Activated CD4-positive, alpha-beta T cell treated with anti-CD3 and anti-CD28 coated beads for 4 hours (primary cell): ENCODE measurements around the gene FAM76B.

Experiments used
- DNase-seq, 2 donors: peaks; one replicate each; pipeline ENCODE4 v3.0.0-alpha.2; 2020

Gene FAM76B

DNA sequence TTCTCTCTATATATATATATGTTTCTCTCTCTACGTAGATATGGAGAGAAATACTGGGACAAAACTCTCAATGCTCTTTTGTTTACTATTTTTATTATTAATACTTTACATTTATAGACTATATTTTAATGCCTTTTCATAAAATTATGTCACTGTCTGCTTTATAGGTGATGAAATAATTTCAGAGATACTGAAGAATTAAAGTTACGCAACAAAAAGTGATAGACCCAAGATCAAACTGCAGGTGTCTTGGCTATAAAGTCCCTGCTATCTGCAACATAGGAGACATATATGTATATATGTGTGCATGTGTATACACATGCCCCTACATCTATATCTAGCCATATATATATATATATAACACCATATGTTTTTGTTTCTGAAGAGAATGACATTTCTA is 60.8 kb downstream of the FAM76B start:
- DNase-seq: no peak

DNA sequence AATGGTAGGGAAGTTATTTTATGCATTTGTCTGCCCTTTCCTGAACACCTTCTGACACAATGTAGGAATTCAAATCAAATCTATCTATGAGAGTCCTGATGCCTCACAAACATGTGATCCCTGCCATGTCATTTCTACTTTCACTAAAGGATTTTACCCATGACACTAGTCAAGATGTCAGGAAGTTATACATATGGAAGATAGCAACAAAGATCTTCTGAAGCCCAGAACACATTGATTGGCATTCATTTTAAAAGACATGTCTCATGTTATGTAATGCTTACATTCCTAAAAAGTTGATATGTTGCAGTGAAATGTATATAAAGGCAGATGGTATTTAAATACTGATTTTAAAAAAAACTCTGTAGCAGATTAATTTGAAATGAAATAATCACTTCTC is 61.5 kb downstream of the FAM76B start:
- no peak for DNase-seq

DNA sequence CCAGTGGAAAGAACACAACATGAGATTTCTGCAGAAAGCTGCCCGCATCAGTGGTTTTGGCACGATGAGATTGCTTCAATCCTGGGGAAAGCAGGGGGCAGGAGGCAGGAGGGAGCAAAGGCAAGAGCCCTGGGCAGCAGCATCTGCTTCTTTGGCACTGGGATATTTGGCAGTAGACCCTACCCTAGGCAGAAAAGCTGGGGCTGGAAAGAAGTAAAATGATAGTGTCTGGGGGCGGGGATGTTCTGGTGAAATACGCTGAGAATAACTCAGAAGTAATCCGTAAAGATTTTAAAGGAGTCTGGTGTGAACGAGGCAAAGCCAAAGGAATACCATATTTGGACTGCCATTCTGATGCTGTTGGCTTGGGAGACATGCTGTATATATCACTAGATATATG is 62.0 kb downstream of the FAM76B start:
- no peak for DNase-seq

DNA sequence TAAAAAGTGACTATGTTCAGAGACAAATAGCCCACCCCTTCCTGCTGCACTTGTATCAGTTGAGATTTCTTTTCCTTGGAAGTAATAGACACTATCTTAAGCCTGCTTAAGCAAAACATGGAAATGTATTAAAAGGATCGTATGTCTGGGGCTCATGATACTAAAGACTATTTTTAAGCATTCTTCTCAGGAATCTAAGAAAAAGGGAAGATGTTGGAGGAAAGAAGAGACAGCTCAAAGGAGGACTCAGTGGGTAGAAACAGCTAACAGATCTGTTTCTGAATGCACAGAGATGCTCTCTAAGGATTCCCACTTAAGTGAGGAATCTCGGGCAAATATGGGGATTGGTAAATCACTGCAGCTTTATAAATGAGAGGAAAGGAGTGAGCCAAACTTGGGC is 62.5 kb downstream of the FAM76B start:
- no peak for DNase-seq

DNA sequence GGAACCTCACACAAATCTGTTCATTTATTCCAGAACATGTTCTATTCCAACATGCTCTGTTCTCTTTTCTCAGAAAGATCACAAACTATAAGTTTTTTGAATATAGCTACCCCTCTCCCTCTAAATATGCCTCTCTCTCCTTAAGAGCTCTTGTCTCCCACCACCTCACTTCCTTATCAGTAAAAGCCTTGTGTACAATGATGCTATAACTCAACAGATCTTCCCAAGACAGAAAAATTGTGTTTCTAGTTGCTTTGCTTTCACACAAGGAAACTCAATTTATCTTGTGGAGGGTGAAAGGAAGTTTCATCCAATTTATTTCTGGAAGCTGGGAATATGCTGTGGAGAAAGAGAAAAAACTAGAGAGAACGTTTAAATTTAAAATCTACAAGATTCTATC is 64.4 kb downstream of the FAM76B start:
- no peak for DNase-seq

DNA sequence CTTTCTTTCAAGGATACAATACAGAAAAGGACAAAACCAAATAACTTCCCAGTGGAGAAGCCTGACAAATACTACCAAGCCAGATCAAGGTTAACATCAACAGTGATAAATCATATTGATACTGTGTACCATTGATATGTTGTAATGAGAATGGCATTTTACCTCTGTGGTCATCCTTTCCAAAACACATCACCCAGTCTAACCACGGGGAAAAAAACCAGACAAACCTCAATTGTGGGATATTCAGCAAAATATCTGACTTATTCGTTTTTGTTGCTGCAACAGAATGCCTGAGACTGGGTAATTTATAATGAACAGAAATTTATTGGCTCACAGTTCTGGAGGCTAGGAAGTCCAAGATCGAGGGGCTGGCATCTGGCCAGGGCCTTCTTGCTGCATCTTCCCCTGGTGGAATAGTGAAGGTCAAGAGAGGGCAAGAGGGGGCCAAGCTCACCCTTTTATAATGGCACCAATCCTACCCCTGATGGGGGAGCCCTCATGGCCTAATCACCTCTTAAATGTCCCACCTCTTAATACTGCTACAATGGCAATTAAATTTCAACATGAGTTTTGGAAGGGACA is 66.1 kb downstream of the FAM76B start:
- DNase-seq: no peak

DNA sequence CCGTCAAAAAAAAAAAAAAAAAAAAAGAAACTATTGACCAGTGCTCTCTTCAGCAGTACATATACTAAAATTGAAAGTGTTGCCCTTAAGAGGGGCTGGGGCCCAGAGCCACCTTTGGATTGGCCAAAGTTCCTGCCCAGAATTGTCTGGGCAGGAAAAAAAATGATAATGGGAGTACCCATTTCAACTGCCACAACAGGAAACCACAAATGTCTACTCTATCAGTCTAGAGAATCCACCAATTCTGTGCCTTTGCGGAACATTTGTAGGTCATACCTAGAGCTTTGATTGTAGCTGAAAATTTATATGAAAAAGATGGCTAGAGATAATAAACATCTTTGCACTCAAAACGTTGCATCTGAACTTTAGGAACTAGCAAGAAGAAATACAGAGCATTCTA is 69.4 kb downstream of the FAM76B start:
- DNase-seq: no peak
